Ovary (tissue), 9 donors: Measurements from ENCODE around the gene POMT1. TPM values are rescaled to one million over a fixed set of nuclear protein-coding genes. Genes with fewer than 3 reads are reported as not detected.
"Not testable (repeated sequence)": the region's sequence is repeated elsewhere in the genome, so short reads cannot be mapped to it uniquely, and the experiment has no call there.

ENCODE experiments used
- DNase-seq, 5 donors: peaks; one replicate each; pipeline ENCODE4 v3.0.0-alpha.2; 2019 to 2020
- H3K27ac ChIP-seq, 2 donors: fragments of 200-600 bp; one replicate each; pipeline versions ENCODE4 v1.5.1 to v1.8.0; 2019 to 2022
- H3K27me3 ChIP-seq: fragments of 200-600 bp; one replicate; pipeline ENCODE4 v1.8.0; 2022
- H3K36me3 ChIP-seq: fragments of 200-600 bp; sonication (generic); one replicate; pipeline ENCODE4 v1.5.1; 2019
- H3K4me1 ChIP-seq: one replicate; pipeline ENCODE4 v1.8.1; 2013; ENCODE audit warnings: mild to moderate bottlenecking, moderate library complexity; ENCODE audit not compliant: insufficient read depth
- H3K4me3 ChIP-seq: fragments of 200-600 bp; sonication (generic); one replicate; pipeline ENCODE4 v1.5.1; 2017
- H3K9me3 ChIP-seq, 2 donors: fragments of 200-600 bp in 1 of 2; sonication (generic) in 1 of 2; one replicate each; pipeline versions ENCODE4 v1.5.1 to v1.8.1; 2013 to 2019; ENCODE audit warnings: mild to moderate bottlenecking in 1 of 2, moderate library complexity in 1 of 2
- EP300 ChIP-seq: sonication (generic); formaldehyde crosslinking; IDR thresholded peaks from one replicate; pipeline ENCODE4 v1.6.1; 2017; ENCODE audit warnings: antibody characterized with exemption
- POLR2A ChIP-seq: fragments of 450-650 bp; IDR thresholded peaks from one replicate; pipeline ENCODE4 v1.6.1; 2017; ENCODE audit warnings: antibody characterized with exemption, mild to moderate bottlenecking, moderate library complexity
- WGBS, 3 donors: extraction: QIAGEN DNeasy Blood & Tissue Kit in 1 of 3; methylation state at CpG; one replicate each; pipeline versions ENCODE4 v1.1.5 to v1.1.7; 2013 to 2017; 5-methylcytosine and 5-hydroxymethylcytosine counted together
- intact Hi-C, 4 donors: fragments of 100-400 bp; cut with DNase I; formaldehyde crosslinking; loops; one replicate each; pipeline versions ENCODE4 v1.11.0 to v1.15.1; 2022 to 2023
- polyA plus RNA-seq, 2 donors: library from polyadenylated mRNA; stranded (reverse); fragments of 200-250 nt in 1 of 2; fragments of 350-450 nt in 1 of 2; fragmentation: Illumina TruSeq in 1 of 2; extraction: RNeasy Lipid Tissue Mini Kit (QIAGEN cat#74804) in 1 of 2; gene quantifications; one replicate each; pipeline ENCODE4 v1.2.3, GENCODE V29; 2013 to 2014
- total RNA-seq, 7 donors: library from RNA; depleted of rRNA in 2 of 7; stranded (reverse); fragments of >200 nt in 2 of 7; fragmentation: NEBNext Ultra II Directional in 3 of 7; extraction: Animal tissue kit (Norgen Biotek cat#: 25700) in 3 of 7; gene quantifications; one replicate each; pipeline versions ENCODE4 v1.1.0 to v1.2.4, GENCODE V29; 2016 to 2023
- TF ChIP-seq, protein P1 (sequence below), 3 donors: fragments of 450-650 bp in 2 of 3; fragments of 200-600 bp in 1 of 3; IDR thresholded peaks; one replicate each; pipeline versions ENCODE4 v1.5.1 to v1.8.0; 2016 to 2022; ENCODE audit warnings: antibody characterized with exemption in 3 of 3, mild to moderate bottlenecking in 1 of 3
- donor health status: DM: no; HTN: no; CAD: no; lungs with moderate emphysema.
- donor health status: DM: no; HTN: no; CAD: no.
- donor health status: Bipolar disorder and iron deficiency.
- donor health status: DM: yes; HTN: yes; CAD: no.
- donor health status: DM: no; HTN: no; CAD: no.
- donor health status: DM: yes; HTN: yes; CAD: no.

Gene POMT1
- total and polyA plus RNA-seq, 9 donors: 14.6 to 30.8 (median 25.1) TPM

DNA sequence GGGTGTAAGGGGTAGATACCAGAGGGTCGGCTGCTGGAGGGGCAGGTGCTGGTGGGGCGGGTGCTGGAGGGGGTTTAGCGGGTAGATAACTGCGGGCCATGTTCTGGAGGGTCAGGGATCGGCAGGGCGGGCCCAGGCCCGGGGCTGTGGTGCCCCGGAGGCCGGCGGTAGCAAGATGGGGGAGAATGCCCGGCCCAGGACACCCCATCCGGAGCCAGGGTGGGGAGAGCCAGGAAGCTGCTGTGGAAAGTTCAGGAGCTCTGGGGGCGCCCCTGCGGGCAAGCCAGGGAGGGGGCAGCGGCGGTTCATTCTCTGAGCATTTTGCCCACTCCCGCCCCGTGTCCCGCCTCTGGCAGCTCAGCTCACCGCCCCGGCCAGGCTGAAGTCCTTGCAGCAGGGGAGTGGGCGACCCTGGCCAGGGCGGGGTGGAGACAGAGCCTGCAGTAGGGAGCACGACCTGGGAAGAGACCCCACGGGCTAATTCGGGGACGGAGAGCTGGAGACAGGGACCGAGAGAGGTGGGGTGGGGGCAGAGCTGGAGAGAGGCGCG, 43.1 kb downstream of the POMT1 start:
- Histone ChIP-seq H3K4me3 (no peak overlapping the region), H3K27me3 (no peaks in the 10 kb centered on the region), H3K27ac (no peak overlapping the region), H3K4me1 (peaks cover 3% of the 10 kb centered on the region), H3K36me3 (no peaks in the 10 kb centered on the region), H3K9me3 (peaks cover 3 to 10% of the 10 kb centered on the region in 2 donors)
- TF ChIP-seq, protein P1, sequence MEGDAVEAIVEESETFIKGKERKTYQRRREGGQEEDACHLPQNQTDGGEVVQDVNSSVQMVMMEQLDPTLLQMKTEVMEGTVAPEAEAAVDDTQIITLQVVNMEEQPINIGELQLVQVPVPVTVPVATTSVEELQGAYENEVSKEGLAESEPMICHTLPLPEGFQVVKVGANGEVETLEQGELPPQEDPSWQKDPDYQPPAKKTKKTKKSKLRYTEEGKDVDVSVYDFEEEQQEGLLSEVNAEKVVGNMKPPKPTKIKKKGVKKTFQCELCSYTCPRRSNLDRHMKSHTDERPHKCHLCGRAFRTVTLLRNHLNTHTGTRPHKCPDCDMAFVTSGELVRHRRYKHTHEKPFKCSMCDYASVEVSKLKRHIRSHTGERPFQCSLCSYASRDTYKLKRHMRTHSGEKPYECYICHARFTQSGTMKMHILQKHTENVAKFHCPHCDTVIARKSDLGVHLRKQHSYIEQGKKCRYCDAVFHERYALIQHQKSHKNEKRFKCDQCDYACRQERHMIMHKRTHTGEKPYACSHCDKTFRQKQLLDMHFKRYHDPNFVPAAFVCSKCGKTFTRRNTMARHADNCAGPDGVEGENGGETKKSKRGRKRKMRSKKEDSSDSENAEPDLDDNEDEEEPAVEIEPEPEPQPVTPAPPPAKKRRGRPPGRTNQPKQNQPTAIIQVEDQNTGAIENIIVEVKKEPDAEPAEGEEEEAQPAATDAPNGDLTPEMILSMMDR (IDR thresholded peaks at IDR 0.05): no peak
- no peak for TF ChIP-seq EP300
- TF ChIP-seq POLR2A: no peak
- intact Hi-C loops: no loop called here
- DNase-seq: no peak
- WGBS, 3 donors: 2 to 5% (median 2%) methylated on average over 26 to 30 of the region's 30 CpGs

DNA sequence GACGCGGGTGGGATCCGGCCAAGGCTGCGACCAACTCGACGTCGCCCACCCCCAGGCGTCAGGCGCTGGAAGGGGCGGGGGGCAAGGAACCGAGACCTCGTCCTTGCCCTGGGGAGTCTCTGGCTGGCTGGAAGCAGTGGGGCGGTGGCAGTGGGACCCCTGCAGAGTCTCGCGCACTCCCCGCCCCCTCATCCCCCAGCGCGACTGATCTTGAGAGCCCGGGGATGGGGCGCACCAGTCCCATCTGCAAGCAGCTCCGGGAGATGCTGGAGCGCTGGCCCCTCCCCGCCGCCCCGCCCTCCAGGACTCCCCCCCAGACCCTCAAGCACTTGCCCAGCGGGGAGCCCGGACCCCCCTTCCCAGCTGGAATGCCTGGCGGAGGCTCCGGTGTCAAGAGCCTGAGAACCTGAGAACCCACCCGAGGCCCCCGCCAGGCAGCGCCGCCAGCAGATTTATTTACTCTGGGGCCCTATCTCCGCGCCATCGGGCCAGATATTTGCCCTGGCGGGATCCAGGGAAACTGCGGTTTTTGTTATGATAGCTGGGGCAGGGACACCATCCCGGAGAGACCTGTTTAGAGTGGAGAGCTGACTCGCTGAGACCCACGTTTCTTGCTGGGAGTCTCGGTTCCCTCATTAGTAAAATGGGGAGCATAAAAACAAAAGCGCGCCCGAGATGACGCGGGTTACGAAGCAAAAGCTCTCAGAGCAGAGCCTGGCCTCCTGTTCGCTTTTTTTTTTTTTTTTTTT, 43.8 kb downstream of the POMT1 start:
- Histone ChIP-seq H3K4me3 (no peak overlapping the region), H3K4me1 (peaks cover 3% of the 10 kb centered on the region), H3K27ac (no peak overlapping the region), H3K36me3 (no peaks in the 10 kb centered on the region), H3K27me3 (no peaks in the 10 kb centered on the region), H3K9me3 (peaks cover 3 to 10% of the 10 kb centered on the region in 2 donors)
- WGBS, 3 donors: 1 to 3% (median 2%) methylated on average over 34 to 49 of the region's 49 CpGs
- intact Hi-C loops: no loop called here
- TF ChIP-seq, protein P1 (IDR thresholded peaks at IDR 0.05): no peak
- TF ChIP-seq POLR2A (no peak), EP300 (no peak)
- DNase-seq: no peak

DNA sequence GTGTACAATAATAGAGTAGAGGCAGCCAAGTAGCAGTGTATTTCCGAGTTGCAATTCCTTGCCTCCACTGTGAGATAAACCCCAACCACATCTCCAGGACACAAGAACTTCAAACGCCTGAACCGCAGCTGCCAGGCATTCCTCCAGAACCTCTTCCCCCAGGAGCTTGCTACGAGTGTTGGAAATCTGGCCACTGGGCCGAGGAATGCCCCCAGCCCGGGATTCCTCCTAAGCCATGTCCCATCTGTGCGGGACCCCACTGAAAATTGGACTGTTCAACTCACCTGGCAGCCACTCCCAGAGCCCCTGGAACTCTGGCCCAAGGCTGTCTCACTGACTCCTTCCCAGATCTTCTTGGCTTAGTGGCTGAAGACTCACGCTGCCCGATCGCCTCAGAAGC, 46.5 kb downstream of the POMT1 start:
- WGBS, 3 donors: 85 to 91% (median 88%) methylated on average over 10 of the region's 10 CpGs
- H3K9me3 ChIP-seq, H3K27me3 ChIP-seq, H3K36me3 ChIP-seq, intact Hi-C loops, H3K4me1 ChIP-seq, H3K27ac ChIP-seq, H3K4me3 ChIP-seq, DNase-seq: not testable (repeated sequence)

DNA sequence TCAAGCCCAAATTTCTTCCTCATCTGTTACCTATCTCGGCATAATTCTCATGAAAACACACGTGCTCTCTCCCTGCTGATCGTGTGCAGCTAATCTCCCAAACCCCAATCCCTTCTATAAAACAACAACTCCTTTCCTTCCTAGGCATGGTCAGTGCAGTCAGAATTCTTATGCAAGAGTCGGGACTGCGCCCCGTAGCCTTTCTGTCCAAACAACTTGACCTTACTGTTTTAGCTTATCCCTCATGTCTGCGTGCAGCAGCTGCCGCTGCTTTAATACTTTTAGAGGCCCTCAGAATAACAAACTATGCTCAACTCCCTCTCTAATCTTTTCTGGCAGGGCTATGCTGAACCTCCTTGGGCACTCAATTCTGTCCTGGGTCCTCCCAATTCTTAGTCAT, 47.7 kb downstream of the POMT1 start:
- H3K27me3 ChIP-seq, H3K4me3 ChIP-seq, H3K27ac ChIP-seq, intact Hi-C loops, H3K36me3 ChIP-seq, H3K4me1 ChIP-seq, H3K9me3 ChIP-seq: not testable (repeated sequence)
- 7 to 23% (median 17%) methylated on average over 8 of the region's 8 CpGs for WGBS, 3 donors
- DNase-seq: peak in 3 of 5 donors; percentile 40 to 62 (median 54)

DNA sequence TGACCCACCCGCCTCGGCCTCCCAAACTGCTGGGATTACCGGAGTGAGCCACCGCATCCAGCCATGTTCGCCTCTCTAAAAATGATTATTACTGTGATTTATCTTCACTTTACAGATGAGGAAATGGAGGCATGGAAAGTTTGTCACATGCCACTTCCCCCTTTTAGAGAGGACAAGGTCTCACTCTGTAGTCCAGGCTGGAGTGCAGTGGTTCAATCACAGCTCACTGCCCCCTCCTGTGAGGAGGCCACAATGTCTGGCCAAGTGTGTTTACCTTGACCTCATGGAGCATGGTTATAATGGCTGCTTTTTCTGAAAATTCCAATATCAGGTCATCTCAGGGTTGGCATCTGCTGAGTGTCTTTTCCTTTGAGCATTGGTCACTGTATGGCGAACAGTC, 49.3 kb downstream of the POMT1 start:
- no peak overlapping the region for H3K4me3 ChIP-seq
- no peaks in the 10 kb centered on the region for H3K4me1 ChIP-seq
- H3K27ac ChIP-seq: no peak overlapping the region
- H3K9me3 ChIP-seq: no peaks in the 10 kb centered on the region
- WGBS, 3 donors: 79 to 99% (median 85%) methylated on average over 6 of the region's 6 CpGs
- intact Hi-C loops: no loop called here
- DNase-seq: no peak
- no peaks in the 10 kb centered on the region for H3K36me3 ChIP-seq
- TF ChIP-seq EP300 (no peak), POLR2A (no peak)
- TF ChIP-seq, protein P1 (IDR thresholded peaks at IDR 0.05): no peak
- H3K27me3 ChIP-seq: no peaks in the 10 kb centered on the region
